ENCODE results near the gene MYO1H.
"Not testable (repeated sequence)": the region's sequence is repeated elsewhere in the genome, so short reads cannot be mapped to it uniquely, and the experiment has no call there.

Gene MYO1H

DNA sequence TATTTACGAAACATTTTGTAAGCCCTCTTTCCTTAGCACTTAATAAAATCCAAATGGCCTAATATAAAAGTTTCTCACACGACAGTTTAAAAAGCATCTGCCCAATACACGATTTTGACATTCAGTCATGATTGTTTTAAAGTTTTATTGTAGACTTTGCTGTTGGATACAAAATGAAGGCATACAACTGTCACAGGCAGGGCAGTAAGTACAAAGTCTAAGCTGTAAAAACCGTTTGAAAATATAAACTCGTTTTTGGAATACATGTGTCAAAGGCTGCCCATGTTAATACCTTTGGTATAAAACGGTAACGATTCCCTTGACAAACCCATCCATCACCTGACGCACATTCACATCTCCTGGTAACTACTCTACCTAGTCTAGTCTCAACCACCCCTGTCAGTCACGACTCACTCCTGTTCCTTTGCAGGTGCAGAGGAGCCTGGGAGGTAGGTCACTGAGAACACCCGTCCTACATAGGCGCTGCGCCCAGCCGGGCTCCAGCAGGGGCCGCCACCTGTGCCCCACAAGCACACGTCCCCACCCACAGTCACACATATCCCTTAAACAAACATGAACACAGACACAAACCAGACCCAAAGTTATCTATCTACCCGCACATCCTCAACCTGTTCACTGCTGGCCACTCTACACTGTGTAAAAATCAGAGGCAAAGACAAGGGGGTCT lies 102.3 kb downstream of the MYO1H start:
- DNase-seq: no peak

DNA sequence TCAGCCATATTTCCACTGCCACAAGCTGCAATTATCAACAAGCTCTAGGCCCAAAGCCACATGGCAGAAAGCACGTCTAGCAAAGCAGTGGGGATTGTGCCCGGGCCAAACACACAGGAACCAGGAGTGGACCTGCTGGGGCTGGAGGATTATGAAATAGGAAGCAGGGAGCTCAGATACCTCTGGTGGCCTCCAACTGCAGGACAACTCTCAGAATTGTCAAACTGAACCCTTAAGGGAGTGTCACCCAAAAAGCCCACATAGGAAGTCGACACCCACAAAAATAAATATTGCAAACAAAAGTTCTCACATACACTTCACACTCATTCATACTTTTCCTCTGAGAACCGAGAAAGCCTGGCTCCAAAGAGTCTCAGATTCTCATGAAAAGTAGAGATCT lies 103.3 kb downstream of the MYO1H start:
- DNase-seq: no peak

DNA sequence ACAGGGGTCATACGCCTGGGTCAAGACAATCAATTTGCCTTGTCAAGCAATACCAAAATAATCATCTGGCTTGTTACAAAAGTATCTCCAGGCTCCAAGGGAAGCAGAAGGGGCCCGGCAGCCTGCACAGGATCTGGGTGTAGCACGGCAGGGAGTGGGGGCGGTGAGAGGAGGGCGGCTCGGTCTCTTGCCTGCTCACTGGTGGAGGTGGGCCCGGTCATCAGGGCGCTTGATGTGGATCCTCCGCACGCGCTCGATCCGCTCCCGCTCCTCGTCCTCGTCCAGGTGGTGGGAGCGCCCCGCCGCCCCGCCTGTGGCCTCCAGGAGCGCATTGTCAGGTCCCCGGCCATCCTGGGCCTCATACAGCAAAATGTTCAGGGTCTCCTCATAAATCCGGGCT lies 103.7 kb downstream of the MYO1H start:
- no peak for DNase-seq

DNA sequence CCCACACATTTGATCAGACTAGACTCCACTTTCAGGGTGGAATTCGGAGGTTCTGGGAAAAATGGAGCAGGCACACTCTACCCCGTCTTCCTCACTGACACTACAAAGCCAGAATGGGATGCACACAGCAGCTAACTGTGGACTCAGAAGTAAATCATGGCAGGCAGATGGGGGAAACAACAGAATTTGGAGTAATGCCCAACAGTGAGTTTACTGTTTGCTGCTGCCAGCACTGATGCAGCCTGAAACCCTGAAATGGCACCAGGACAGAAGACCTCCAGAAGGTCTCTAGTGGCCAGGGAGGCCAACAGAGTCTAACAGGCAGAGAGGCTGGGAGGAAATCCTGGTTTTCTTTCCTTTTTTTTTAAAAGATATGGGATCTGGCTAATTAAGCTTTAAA lies 104.8 kb downstream of the MYO1H start:
- DNase-seq: no peak

DNA sequence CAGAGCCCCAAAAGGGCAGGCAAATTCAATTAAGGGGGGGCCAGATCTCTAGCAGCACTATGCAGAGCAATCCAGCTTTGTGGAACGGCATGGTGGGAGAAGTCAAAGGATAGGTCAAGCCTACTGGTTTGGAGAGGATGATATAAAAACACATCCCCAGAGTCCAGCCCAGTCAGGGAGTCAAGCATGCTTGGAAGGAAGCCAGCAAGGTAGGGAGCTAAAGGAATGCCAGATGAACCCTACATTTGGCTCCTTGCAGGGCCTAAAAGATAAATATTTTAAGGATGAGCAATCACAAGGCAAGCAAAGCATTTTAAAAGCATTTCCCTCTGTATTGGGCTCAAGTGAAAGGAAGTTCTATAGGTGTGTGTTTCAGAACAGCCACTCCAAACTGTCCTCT lies 108.0 kb downstream of the MYO1H start:
- no peak for DNase-seq

DNA sequence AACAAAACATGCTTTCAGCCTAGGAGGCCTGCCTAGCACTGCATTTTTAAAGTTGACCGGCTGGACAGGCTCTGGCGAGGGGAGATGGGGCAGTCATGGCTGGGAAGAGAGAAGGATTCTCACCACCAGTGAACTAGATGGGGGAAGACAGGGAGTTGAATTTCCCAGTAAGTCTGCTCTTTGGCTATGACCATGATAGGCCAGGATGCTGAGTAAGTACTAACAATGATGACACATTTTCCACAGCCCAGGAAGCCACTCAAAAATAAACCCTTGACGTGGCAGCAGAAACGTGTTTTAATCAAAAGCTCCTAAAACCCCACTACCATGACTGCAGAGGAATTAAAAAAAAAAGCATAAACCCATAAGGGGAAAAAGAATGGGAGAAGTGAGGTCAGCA lies 110.4 kb downstream of the MYO1H start:
- DNase-seq: no peak

DNA sequence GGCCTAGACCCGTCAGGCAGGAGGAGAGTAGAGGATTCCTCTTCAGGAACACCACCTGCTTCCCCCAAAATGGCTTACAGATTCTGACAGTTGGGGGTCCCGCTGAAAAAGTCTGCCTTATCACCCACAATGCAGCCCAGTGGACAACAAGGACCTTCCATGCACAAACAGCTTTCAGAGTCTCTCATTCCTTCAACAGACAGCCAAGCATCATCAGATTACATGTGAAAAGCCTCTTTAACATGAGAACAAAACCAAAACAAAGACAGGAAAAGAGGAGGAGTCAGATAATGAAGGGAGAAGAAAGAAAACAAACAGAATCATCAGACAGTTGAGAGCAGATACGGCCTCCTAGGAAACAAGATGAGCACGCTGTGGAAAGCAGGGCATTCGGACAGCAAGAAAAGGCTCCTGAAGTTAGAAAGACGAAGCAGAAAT lies 111.1 kb downstream of the MYO1H start:
- no peak for DNase-seq

DNA sequence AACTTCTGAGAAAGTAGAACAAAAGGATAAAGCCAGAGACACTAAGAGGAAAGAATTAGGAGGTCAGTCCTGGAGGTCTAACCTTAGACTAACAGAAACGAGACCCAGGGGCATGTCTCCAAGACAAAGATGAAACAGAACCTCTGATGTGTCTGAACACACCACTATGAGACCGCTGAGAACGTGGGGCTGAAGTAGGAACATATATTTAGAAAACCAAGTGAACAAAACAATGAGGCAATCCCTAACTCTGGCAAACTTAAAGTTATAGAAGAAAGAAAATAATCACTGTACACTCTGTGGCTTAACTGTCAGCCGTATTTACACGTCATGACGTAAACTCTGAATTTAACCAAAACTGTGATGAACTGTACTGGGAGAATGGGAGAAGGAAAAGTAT lies 111.5 kb downstream of the MYO1H start:
- DNase-seq: no peak

DNA sequence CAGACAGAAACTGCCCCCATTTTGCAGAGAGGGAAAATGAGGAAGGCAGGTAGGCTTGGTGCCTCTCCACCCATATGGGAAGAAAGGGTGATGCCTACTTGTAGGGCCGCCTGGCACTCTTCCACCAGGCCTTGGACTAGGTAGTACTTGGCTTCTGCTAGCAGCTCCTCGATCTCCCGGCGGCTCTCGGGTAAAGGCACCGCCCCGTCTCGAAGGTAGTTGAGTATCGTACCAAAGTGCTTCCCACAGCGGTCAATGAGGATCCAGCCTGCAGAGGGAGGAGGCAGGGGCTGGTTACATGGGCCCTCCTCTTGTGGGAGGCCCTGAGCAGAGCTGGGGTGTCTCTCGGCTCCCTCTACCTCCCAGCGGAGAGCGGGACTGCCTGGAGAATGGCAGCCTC lies 112.8 kb downstream of the MYO1H start:
- DNase-seq: no peak

DNA sequence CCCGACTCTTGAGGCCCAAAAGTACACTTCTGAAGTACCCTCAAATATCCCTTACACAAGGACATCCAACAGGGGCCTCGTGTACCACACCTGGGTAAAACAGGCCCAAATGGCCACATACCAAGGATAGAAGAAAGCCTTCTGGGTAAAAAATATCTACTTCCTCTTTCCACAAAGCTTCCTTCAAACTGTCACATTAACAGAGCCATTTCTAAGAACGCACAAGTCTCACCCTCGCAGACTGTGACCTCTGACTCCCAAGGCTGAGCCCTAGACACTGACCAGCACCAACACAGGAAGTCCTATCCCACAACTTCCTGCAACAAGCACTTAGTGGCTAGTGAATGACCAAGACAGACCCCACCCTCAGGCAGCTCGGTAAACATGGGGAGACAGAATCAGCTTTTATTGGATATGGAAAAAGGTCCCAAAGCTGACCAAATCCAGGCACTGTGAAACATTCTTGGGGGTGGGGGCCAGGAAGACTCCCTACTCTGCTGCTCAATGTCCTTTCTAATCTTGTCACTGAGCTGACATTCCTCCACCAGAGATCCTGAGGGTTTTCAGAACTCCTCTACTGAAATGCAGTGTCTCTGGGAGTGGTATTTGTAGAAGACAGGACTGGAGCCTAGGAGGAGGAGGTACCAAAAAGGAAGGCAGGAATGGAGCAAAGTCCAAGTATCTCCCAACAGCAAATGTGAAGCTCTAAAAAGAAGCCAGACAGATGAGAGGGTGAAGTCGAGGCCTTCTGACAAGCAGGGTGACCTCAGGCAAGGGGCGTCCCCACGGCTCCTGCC lies 113.5 kb downstream of the MYO1H start:
- no peak for DNase-seq

DNA sequence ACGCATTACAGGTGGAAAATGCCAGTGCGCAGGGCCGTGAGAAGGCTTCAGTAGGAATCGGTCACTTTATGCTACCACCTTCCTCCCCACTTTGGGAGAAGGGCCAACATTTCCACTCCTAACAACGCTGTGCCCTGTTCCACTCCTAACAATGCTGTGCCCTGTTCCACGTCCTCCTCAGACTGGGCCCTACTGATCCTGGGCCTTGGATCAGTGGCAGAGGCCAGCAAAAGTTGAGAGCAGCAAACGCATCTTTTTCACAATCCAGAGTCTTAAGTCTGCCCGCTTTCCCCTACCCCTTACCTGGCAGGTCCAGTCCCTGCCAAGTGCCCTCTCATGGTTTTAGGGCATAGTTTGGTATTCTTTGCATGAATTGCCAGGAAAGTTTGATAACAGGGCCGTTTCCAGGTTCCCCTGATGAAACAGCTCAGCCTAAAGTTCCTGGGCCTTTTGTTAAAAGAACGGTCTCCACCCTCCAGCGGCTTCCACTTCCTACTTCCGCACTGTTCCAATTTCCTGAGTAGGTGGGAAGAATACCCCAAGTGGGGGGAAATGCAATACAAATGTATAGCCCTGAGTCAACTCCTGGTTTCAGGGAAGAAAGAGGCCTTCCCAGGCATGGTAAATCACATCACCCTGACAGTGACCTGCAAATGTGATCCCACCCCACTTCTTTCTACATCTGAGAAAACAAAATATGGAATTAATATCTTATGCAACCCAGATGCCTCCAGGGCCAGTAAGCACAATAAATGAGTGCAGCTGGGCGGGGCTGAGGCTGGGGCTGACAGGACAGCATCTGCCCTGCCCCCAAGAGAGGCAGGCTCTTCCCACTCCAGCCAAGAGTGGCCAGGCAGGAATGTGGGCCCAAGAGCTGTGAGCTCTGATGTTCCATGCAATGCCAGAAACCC lies 114.4 kb downstream of the MYO1H start:
- DNase-seq: no peak

DNA sequence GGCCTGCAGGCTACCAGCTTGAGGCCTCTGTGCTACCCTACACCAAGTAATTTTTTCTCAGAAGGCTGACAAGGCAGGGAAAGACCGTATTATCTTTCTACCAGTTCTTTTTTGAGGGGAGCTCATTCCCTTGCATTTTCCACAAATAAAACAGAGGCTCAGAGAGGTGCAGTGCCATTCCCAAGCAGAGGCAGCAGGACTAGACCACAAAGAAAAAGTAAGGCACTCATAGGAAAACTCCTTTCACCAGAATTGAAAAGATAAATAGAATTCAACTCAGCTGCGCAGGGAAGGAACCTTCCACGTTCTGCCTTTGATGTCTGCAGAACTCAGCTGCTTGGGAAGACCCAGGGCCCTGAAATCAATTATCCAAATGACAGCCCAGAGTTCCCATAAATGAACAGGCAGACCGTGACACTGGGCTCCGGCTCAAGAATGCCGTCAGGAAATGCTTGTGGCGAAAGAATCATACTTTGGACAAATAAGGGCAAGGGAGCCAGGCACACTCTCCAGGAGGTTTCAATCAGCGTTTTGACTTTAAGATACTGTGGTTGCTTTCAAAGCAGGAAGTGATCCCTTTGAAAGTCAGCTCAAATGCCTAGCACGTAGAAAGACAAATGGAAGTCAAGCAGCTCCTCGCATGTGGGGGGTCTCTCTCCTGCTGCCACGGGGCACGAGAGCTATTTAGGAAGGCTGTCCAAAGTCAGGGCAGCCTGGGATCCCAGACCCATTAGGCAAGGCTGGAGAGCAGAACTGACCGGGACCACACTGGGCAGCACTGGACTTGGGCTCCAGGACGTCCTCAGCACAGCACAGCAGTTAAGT lies 115.4 kb downstream of the MYO1H start:
- no peak for DNase-seq

DNA sequence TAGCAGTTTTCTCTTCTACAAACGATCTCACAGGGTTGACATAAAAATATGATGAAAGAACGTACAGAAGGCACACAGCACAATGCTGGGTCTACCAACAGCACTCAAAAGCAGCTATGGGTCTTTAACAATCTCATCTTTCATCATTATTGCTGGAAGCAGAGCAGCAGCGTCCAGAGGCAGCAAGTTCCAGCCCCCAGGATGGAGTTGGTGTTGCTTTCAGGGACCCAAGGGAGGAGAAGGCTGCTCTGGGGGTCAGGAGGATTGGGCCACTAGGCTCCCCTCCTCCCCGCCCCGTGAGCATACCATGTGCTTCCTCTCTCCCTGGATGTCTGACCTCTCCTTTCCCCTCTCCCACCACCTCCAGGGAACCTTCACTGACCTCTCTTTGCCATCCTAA lies 116.1 kb downstream of the MYO1H start:
- DNase-seq: no peak

DNA sequence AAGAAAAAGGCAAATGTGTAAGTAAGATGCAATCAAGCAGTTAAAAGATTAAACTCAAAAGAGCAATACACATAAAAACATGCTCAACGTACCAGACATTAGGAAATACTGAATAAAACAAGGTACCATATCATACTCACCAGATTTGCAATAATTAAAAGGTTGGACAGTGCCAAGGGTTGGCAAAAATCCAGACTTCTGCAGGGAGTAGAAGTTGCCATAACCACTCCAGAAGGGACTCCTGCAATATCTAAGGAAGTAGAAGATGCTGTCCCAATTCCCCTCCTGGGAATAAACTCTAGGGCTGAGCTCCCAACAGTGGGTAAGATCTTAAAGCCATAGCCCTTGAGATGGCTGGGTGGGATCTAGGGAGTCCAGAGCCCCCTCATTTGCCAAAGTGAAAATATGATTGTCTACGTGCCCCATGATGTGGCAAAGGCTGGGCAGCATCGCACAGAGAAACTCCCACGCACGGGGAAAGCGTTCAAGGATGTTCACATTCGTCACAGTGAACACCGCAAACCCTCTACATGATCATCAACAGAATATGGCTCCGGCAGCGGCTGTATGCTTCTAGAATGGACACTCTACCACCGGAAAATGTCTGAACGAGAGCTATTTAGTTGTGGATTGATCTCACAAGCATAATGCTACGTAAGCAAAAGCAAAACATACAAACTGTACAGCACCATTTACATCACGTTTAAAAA lies 117.1 kb downstream of the MYO1H start:
- DNase-seq: no peak

DNA sequence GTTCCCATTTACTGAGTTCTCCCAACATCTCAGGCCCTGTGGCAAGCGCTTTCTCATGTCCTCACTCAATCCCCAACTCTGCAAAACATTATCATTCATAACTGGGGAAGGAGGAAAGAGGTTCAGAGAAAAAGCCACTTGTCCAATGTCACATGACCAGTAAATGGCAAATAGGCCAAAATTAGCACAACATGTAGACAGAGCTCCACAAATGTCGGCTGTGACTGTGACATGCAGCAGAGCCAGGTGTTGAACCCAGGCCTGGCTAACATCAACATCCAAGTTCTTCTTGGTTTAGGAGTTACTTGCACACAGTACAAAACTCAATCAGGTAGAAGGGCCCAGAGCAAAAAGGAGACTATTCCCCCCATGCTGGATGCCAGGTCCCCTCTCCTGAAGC lies 118.6 kb downstream of the MYO1H start:
- DNase-seq: no peak

DNA sequence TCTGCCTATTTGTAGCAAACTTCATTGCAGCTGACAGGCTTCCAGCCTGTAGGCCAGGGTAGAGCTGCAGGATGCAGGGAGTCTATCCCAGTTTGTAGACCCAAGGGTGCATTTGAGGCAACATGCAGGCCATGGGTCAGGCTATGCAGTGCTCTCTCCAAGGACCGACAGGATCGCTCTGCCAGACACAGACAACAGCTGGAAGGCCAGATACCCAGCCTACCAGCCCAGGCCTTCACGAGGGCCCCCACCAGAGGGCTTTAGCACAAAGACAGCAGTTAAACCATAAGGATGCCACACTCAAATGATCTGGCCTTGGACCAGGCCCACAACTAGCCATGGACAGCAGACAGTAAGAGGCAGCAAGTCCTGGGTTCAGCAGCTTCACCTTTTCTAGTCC lies 119.1 kb downstream of the MYO1H start:
- no peak for DNase-seq

DNA sequence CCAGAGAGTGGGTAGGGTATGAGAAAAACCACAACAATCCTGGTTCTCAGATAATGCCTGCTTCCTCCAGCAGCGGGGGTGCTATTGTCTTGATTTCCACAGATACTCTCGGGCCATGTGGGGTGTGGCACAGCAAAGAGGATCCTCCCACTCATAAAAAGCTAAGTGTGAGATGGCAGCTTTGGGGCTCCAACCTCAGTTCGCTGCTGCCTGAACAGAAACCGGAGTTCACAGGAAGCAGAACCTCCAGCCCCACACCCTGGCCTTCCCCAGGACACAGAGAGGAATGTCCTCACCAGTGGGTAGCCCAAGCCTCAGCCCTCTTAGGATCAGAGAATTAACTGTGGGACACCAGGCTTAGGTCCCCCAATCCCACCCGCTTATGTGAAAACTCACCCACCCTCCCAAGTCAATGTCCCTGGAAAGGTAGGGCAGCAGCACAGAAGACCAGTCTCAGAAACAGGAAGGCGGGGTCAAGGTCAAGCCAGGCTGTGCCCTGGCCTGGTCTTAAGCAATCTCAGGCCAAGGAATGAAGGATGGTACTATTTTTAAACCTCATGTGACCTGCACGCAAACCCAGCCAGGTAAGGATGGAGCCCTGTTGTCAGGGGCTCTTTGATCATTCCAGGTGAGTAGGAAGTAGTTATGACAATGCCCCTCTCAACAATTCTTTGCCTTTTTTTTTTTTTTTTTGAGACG lies 120.4 kb downstream of the MYO1H start:
- no peak for DNase-seq

DNA sequence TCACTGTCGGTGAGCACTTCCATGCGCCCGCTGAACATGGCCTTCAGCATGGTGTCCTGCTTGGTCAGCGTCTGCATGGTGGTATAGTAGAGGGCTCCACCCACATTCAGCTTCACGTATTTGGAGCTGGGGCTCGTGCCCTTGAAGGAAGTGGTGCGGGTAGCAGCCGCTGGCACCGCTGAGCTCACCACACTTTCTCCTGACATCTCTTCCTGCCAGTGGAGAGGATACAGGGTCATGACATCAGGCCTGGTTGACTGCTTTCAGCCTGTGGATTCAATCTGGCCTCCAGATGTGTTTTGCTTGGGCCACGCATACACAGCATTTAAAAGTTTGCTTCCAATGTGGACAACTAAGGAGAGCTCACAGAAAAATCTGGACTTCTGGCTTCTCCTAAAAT lies 121.8 kb downstream of the MYO1H start:
- DNase-seq: no peak

DNA sequence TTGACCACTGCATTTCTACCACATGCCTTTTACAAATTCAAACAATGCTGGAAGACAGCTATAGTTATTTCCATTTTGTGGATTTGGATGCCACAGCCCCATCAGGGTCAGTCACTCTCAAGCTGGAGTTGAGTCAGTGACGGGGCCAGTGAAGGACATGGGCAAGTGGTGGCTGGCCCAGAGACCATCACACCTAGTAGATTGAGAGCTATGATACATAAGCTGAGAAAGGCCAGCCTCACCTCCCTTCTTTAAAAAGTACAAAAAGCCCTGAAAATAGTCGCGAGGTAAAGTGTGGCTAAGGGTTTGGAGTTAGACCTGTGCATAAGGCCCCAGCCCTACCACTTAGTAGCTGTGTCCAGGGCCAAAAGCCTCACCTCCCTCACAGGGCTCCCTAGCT lies 125.3 kb downstream of the MYO1H start:
- no peak for DNase-seq

DNA sequence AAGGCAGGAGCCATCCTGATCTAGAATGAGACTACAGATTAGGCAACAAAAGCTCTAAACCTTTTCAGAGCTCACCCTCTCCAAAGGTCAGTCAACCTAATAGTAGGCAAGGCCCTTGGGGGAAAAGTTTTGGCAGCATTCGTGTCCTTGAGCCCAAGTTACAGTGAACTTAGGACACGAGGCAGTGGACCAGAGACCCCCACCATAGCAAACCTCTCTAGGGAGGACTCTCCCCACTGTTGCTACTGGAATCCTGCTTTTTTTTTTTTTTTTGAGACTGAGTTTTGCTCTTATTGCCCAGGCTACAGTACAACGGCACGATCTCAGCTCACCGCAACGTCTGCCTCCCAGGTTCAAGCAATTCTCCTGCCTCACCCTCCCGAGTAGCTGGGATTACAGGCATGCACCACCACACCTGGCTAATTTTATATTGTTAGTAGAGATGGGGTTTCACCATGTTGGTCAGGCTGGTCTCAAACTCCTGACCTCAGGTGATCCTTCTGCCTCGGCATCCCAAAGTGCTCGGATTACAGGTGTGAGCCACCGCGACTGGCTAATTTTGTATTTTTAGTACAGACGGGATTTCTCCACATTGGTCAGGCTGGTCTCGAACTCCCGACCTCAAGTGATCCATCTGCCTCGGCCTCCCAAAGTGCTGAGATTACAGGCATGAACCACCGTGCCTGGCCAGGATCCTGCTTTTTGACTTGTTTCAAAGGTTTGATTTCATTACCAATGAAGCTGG lies 126.0 kb downstream of the MYO1H start:
- not testable (repeated sequence) for DNase-seq

DNA sequence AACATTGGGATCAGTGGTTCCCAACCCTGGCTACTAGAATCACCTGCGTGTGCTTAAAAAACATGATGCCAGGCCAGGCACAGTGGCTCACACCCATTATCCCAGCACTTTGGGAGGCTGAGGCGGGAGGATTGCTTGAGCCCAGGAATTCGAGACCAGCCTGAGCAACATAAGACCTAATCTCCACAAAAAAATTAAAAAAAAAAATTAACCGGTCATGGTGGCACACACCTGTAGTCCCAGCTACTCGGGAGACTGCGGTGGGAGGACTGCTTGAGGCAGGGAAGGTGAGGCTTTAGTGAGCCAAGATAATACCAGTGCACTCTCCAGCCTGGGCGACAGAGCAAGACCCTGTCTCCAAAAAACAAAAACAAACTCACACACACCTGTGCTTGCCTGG lies 127.4 kb downstream of the MYO1H start:
- DNase-seq: no peak
